ENCODE measurements around the gene PLLP.

PLLP gene

DNA sequence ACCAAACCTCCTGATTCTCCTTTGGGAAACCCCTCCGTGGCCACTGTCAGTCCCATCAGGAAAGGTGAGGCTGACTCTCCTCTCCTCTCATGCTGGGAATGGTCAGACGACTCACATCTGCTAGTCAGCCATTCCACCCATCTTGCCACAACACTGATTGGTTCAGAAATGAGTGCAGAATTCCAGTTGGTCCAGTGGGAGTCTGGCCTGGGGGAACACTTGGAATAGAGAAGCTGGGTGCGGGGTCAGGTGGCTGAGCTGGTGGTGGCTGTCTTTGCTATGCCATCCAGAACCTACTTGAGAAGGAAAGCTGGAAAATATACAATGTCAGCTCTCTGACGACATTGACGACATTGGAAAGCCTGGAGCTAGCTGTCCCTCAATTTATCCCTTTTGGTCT, 23.6 kb upstream of the PLLP start:
- ATAC-seq (ENCODE audit: insufficient read depth, low read depth) (no peak), DNase-seq (no peak)
- no peaks in the 10 kb centered on the region for H3K36me3 ChIP-seq (ENCODE audit: insufficient read depth, low read length)
- H3K4me3 ChIP-seq (ENCODE audit: low read depth in 1 of 2, low read length in 2 of 2), result no peak overlapping the region
- H2AFZ ChIP-seq (ENCODE audit: low read depth, low read length), result no peak overlapping the region
- H3K9me3 ChIP-seq (ENCODE audit: insufficient read depth, low read length, severe bottlenecking), result no peaks in the 10 kb centered on the region
- H4K20me1 ChIP-seq (ENCODE audit: insufficient read depth, low read length), result no peaks in the 10 kb centered on the region
- TF ChIP-seq EZH2 (IDR thresholded peaks at IDR 0.05; ENCODE audit: borderline replicate concordance, low read depth, low read length, severe bottlenecking), result no peak
- TF ChIP-seq, protein P1, sequence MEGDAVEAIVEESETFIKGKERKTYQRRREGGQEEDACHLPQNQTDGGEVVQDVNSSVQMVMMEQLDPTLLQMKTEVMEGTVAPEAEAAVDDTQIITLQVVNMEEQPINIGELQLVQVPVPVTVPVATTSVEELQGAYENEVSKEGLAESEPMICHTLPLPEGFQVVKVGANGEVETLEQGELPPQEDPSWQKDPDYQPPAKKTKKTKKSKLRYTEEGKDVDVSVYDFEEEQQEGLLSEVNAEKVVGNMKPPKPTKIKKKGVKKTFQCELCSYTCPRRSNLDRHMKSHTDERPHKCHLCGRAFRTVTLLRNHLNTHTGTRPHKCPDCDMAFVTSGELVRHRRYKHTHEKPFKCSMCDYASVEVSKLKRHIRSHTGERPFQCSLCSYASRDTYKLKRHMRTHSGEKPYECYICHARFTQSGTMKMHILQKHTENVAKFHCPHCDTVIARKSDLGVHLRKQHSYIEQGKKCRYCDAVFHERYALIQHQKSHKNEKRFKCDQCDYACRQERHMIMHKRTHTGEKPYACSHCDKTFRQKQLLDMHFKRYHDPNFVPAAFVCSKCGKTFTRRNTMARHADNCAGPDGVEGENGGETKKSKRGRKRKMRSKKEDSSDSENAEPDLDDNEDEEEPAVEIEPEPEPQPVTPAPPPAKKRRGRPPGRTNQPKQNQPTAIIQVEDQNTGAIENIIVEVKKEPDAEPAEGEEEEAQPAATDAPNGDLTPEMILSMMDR (IDR thresholded peaks at IDR 0.05; ENCODE audit: borderline replicate concordance, extremely low read depth, low read length, poor library complexity, severe bottlenecking), result no peak
- no peaks in the 10 kb centered on the region for H3K4me1 ChIP-seq (ENCODE audit: insufficient read depth, low read length)
- no peaks in the 10 kb centered on the region for H3K79me2 ChIP-seq (ENCODE audit: insufficient read depth, low read length)
- no peak overlapping the region for H3K27ac ChIP-seq (ENCODE audit: low read length)
- no peak overlapping the region for H3K9ac ChIP-seq (ENCODE audit: low read depth, low read length)
- no peak overlapping the region for H3K4me2 ChIP-seq (ENCODE audit: insufficient read depth, low read length)
- H3K27me3 ChIP-seq (ENCODE audit: insufficient read depth, low read length, poor library complexity), result peaks cover 7% of the 10 kb centered on the region

DNA sequence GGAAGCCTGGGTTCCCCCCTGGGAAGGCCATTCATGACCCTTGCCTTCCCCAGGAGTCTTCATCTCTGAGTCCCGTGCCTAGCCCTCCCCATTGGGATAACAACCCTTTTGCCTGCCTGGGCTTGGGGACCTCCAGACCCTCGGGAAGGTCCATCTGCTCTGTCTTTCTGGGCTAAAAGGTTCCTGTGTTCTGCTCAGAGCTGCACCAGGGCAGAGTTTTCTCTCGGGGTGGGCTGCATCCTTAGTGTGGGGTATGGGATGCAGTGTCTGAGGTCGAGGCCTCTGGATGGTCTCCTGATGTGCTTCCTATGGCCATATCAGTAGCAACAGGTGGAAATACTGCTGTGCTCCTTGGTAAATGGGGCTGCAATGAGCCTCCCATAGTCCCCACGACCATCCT, 22.9 kb upstream of the PLLP start:
- Histone ChIP-seq H3K36me3 (ENCODE audit: insufficient read depth, low read length) (no peaks in the 10 kb centered on the region), H3K27me3 (ENCODE audit: insufficient read depth, low read length, poor library complexity) (peaks cover 6% of the 10 kb centered on the region), H3K4me3 (ENCODE audit: low read depth in 1 of 2, low read length in 2 of 2) (no peak overlapping the region), H3K79me2 (ENCODE audit: insufficient read depth, low read length) (no peaks in the 10 kb centered on the region), H4K20me1 (ENCODE audit: insufficient read depth, low read length) (no peaks in the 10 kb centered on the region), H2AFZ (ENCODE audit: low read depth, low read length) (no peak overlapping the region), H3K4me2 (ENCODE audit: insufficient read depth, low read length) (no peak overlapping the region), H3K9ac (ENCODE audit: low read depth, low read length) (no peak overlapping the region), H3K9me3 (ENCODE audit: insufficient read depth, low read length, severe bottlenecking) (no peaks in the 10 kb centered on the region), H3K27ac (ENCODE audit: low read length) (no peak overlapping the region), H3K4me1 (ENCODE audit: insufficient read depth, low read length) (no peaks in the 10 kb centered on the region)
- ATAC-seq (ENCODE audit: insufficient read depth, low read depth) (no peak), DNase-seq (no peak)
- no peak for TF ChIP-seq EZH2 (IDR thresholded peaks at IDR 0.05; ENCODE audit: borderline replicate concordance, low read depth, low read length, severe bottlenecking)
- TF ChIP-seq, protein P1 (IDR thresholded peaks at IDR 0.05; ENCODE audit: borderline replicate concordance, extremely low read depth, low read length, poor library complexity, severe bottlenecking), result no peak

DNA sequence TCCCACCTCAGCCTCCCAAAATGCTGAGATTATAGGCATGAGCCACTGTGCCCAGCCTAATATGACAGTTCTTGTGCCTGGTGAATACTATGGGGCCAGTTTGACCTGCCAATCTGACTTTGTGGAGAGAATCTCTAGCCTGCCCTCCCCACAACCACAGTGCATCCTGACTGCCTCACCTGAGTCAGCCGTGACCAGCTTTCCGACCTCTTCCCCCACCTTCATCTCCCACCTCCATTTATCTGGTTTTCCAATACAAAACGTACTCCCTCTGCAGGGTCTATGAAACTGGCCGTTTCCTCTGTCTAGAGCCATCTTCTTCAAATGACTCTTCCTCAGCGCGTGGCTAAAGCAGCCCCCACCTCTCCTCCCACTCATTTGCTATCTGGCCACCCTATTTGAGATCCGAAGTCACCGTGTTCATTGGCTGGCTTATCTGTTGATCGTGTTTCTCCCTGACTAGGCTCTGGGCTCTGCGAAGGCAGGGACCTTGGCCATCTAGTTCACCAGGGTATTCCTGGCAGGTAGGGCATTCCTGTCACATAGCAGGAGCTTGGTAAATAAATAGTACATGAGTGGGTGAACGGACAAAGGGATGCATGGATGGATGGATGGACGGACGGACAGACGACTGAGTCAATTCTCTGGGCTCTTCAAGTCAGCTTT, 22.3 kb upstream of the PLLP start:
- no peak overlapping the region for H3K4me3 ChIP-seq (ENCODE audit: low read depth in 1 of 2, low read length in 2 of 2)
- H3K27ac ChIP-seq (ENCODE audit: low read length), result no peak overlapping the region
- H2AFZ ChIP-seq (ENCODE audit: low read depth, low read length), result no peak overlapping the region
- no peaks in the 10 kb centered on the region for H3K36me3 ChIP-seq (ENCODE audit: insufficient read depth, low read length)
- H3K9me3 ChIP-seq (ENCODE audit: insufficient read depth, low read length, severe bottlenecking), result no peaks in the 10 kb centered on the region
- no peak overlapping the region for H3K4me2 ChIP-seq (ENCODE audit: insufficient read depth, low read length)
- H3K4me1 ChIP-seq (ENCODE audit: insufficient read depth, low read length), result no peaks in the 10 kb centered on the region
- TF ChIP-seq, protein P1 (IDR thresholded peaks at IDR 0.05; ENCODE audit: borderline replicate concordance, extremely low read depth, low read length, poor library complexity, severe bottlenecking), result no peak
- TF ChIP-seq EZH2 (IDR thresholded peaks at IDR 0.05; ENCODE audit: borderline replicate concordance, low read depth, low read length, severe bottlenecking), result no peak
- H4K20me1 ChIP-seq (ENCODE audit: insufficient read depth, low read length), result no peaks in the 10 kb centered on the region
- DNase-seq (no peak), ATAC-seq (ENCODE audit: insufficient read depth, low read depth) (no peak)
- H3K79me2 ChIP-seq (ENCODE audit: insufficient read depth, low read length), result no peaks in the 10 kb centered on the region
- H3K27me3 ChIP-seq (ENCODE audit: insufficient read depth, low read length, poor library complexity), result peaks cover 6% of the 10 kb centered on the region
- no peak overlapping the region for H3K9ac ChIP-seq (ENCODE audit: low read depth, low read length)
